ENCODE results near the gene OLIG3. TPM values are rescaled to one million over a fixed set of nuclear protein-coding genes. Genes with fewer than 3 reads are reported as not detected.

The OLIG3 gene
- total and polyA plus RNA-seq, 8 donors, result 0.07 to 0.13 TPM; not detected in 6

GRCh38 chr6:137522198-137522798 lies 28.1 kb upstream of the OLIG3 start:
- H3K36me3 ChIP-seq, result no peaks in the 10 kb centered on the region

GRCh38 chr6:137520520-137520919 lies 26.3 kb upstream of the OLIG3 start:
- no peak for ATAC-seq
- DNase-seq, result no peak
- no peak for FAIRE-seq
- no peak overlapping the region for H3K27ac ChIP-seq
- H3K4me1 ChIP-seq, result no peaks in the 10 kb centered on the region
- no peaks in the 10 kb centered on the region for H3K36me3 ChIP-seq
- H3K4me3 ChIP-seq, result no peak overlapping the region
- TF ChIP-seq CTCF (IDR thresholded peaks at IDR 0.05), result no peak
- 79 to 87% methylated on average over 4 of the region's 4 CpGs for WGBS, 2 donors
- H3K27me3 ChIP-seq, result peaks cover 0 to 4% (median 0%) of the 10 kb centered on the region in 4 donors
- H3K9me3 ChIP-seq, result no peaks in the 10 kb centered on the region
- intact Hi-C loops (cut with DNase I), result no loop called here

More at GRCh38 chr6:137522198-137522798, 28.1 kb upstream of the OLIG3 start:
- Histone ChIP-seq H3K27me3 (peaks cover 0 to 2% (median 0%) of the 10 kb centered on the region in 4 donors), H3K9me3 (no peaks in the 10 kb centered on the region), H3K4me1 (no peaks in the 10 kb centered on the region), H3K4me3 (no peak overlapping the region), H3K27ac (no peak overlapping the region)
- no peak for TF ChIP-seq CTCF (IDR thresholded peaks at IDR 0.05)
- 61 to 65% methylated on average over 2 of the region's 2 CpGs for WGBS, 2 donors
- ATAC-seq (no peak), DNase-seq (no peak), FAIRE-seq (no peak)
- intact Hi-C loops (cut with DNase I), result no loop called here

GRCh38 chr6:137519629-137520176 lies 25.5 kb upstream of the OLIG3 start:
- no peak for FAIRE-seq
- no peak for TF ChIP-seq CTCF (IDR thresholded peaks at IDR 0.05)
- Histone ChIP-seq H3K27ac (no peak overlapping the region), H3K9me3 (no peaks in the 10 kb centered on the region), H3K4me1 (no peaks in the 10 kb centered on the region), H3K4me3 (no peak overlapping the region), H3K36me3 (no peaks in the 10 kb centered on the region), H3K27me3 (peaks cover 0 to 4% (median under 1%) of the 10 kb centered on the region in 4 donors)
- ATAC-seq, result no peak
- 55 to 57% methylated on average over 9 of the region's 9 CpGs for WGBS, 2 donors
- no peak for DNase-seq
- intact Hi-C loops (cut with DNase I), result no loop called here

GRCh38 chr6:137518386-137518983 lies 24.3 kb upstream of the OLIG3 start:
- intact Hi-C loops (cut with DNase I), result no loop called here

More at GRCh38 chr6:137518386-137518983, 24.3 kb upstream of the OLIG3 start:
- Histone ChIP-seq H3K9me3 (no peaks in the 10 kb centered on the region), H3K4me1 (no peaks in the 10 kb centered on the region), H3K27me3 (peaks cover 0 to 7% (median 3%) of the 10 kb centered on the region in 4 donors), H3K4me3 (no peak overlapping the region), H3K27ac (no peak overlapping the region), H3K36me3 (no peaks in the 10 kb centered on the region)
- no peak for TF ChIP-seq CTCF (IDR thresholded peaks at IDR 0.05)
- WGBS, 2 donors, result 50% methylated on average over 7 of the region's 7 CpGs
- FAIRE-seq (no peak), DNase-seq (no peak), ATAC-seq (no peak)
